Umbilical cord (tissue), 2 donors: ENCODE measurements around the gene NPAS2. TPM values are rescaled to one million over a fixed set of nuclear protein-coding genes. Genes with fewer than 3 reads are reported as not detected.

ENCODE experiments used
- DNase-seq: peaks from one replicate; pipeline ENCODE4 v3.0.0-alpha.2; 2015; ENCODE audit warnings: low spot score
- total RNA-seq: library from RNA; depleted of rRNA; stranded (reverse); fragments of >200 nt; gene quantifications from one replicate; pipeline ENCODE4 v1.2.3, GENCODE V29; 2014; ENCODE audit warnings: low replicate concordance; ENCODE audit not compliant: insufficient read depth

NPAS2 gene
- total RNA-seq, 1 donor from 2014 or later, result 124 TPM

DNA sequence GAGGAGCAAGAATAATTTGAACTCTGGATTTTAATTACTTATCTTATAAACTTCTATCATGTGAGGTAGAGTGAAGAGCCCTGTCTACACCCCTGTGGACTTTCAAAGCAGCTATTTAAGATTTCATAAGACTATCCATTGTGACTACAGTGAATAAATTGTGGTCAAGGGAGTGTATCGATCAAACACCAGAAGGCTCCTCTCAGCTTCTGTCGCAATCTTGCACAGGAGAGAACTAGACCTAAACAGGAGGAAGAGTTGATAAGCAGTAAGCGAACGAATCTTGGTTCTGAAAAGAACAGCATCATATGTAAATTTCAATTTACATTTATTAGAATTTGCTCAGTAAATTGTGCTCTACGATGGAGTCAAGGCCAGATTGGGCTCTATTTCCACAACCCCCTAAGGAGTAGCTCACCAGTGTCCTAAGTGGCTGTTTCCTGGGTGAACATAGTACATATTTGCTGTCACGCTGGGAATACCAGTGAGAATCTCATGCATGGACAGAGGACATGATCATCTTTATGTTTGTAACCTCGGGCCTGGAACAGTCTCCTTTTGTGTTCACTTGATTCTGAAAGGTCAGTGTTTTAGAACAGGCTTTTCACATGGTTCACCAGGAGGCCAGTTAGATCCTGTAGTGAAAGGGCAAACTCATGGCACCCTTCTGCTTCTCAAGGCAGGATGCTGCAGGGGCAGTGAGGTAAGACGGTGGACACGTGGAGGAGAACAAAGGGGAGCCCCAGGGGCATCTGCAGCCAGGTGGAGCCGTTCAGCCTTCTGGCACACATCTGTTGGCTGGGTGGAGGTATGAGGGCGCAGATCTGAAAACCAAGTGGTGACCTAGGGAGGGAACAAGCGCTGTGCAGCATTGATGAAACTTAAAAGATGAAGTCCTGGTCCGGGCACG is 33.3 kb downstream of the NPAS2 start:
- DNase-seq, result no peak

DNA sequence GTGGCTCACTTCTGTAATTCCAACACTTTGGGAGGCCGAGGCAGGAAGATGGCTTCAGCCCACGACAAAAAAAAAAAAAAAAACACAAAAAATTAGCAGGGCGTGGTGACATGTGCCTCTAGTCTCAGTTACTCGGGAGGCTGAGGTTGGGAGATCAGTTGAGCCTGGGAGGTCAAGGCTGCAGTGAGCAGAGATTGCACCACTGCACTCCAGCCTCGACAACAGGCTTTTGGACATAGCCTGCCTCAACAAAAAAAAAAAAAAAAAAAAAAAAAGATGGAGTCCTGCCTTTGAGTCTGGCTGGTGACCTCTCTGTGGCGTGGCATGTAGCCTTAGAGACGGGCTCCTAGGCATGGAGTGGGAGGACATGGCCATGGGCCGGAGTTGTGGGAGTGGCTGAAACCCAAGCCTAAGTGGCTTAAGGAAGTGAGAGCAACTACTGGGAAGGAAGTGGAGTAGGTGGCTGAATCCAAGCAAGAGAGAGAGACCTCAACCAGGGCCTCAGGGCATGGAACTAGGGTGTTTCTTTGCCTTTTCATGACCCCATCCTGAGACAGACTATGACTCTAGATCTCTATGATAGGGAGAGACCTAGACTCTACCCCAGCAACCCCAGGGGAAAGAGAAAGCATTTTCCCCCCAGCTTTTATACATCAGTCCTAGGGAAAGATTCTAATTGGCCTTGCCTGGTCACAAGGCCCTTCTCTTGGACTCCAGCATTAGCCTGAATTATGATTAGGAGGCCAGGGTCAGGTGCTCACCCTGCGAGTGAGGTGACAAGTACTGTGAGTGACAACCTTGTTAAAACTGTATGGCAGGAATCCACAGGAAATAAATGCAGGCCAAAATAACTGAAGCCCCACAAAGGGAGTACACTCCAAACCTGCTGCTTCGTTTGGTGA is 34.2 kb downstream of the NPAS2 start:
- DNase-seq, result no peak

- DNase-seq, result no peak
These were observed 35.1 kb downstream of the NPAS2 start for GRCh38 chr2:100855084-100855483.

DNA sequence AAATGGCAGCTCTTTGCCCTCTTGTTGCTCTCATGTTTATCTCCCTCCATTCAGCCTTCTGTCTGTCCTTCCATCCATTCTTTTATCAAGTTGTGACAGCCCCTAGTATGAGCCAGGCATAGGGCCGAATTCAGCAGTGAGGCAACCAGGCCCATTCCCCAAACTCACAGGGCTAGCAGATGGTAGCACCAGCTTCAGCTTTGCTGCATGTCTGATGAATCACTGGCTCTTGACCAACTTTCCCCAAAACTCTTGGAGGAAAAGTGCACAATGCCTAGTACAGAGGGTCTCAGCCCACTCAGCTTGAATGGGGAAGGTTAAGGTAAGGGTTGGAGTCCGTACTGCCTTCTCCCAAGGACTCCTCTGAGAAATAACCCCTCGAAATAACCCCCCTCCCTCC is 35.7 kb downstream of the NPAS2 start:
- DNase-seq, result no peak

DNA sequence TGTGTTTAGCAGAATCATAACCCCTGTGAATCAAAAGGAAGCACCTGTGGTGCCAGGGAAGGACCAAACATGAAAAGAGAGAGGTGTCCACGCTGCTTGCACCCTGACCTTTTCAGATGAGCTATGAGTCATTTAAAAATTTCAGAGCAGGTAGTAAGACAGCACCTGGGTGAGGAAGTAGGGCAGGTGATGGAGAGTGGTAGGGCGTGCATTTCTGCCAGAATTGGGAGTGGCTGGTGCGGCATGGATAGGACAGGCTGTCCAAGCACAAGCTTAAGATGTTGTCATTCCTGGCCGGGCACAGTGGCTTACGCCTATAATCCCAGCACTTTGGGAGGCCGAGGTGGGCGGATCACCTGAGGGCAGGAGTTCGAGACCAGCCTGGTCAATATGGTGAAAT is 36.8 kb downstream of the NPAS2 start:
- no peak for DNase-seq

DNA sequence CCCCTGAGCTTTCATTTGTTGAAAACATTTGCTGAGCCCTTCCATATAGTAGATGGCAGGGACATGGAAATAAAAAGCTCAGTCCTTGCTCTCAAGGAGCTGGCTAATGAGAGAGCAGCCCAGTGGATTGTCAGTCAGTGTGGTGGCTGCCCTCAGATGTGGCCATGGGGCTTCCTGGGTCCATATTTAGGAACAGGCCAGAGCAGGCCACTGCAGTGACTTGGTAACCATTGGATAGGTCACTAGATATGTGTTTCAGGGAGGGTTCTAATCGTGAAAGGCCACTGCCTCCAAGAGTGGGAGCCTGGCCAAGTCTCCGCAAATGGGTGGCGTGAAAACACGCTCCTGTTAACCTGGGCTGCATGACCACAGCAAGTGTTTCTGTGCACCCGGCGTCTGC is 37.4 kb downstream of the NPAS2 start:
- no peak for DNase-seq

DNA sequence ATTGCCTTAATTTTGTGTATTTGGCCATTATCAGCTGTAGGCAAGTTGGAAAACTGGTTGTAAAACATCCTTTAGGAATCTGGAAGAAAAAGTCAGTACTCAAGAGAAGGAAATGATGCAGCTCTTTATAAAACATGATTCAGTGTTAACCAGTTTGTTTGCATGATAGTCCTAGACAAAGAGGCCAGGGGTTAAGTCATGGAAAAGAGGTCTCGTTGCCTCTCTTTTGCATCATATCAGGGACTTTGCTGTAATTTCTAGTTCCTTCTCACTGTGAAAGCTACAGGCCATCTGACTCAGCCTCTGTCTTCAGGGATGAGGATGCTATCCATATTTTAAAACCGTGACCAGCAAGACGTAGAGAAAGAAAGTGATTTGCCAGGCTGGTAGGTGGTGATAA is 38.0 kb downstream of the NPAS2 start:
- no peak for DNase-seq

DNA sequence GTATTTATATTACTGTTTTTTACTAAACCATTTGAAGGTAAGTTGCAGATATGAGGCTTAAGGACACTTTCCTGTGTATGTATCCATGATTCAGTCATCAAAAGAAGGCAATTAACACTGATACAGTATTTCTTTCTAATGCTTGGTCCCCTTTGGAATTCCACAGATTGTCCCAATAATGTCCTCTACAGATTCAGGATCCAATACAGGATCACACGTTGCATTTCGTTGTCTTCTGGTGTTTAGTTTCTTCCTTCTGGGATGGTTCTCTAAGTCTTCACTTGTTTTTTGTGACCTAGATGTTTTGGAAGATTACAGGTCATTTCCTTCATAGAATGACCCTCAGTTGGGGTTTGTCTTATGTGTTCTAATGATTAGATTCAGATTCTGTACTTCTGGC is 40.0 kb downstream of the NPAS2 start:
- no peak for DNase-seq

DNA sequence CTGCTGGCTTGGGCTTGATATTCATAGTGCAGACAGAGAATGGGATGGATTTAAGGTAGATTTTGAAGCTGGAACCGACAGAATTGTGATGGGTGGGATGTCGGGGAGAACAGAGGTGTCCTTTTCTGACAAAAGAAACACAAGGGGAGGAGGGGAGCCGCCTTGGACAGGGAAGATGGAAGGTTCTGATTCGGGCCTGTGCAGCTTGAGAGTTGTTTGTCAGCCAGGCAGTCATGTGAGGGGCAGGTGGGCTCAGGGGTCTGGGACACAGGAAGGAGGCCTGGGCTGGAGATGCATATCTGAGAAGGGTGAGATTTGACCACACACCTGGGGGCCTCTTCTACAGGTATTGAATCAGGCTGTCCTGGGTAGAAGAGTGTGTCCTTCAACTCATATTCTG is 41.4 kb downstream of the NPAS2 start:
- DNase-seq, result no peak

DNA sequence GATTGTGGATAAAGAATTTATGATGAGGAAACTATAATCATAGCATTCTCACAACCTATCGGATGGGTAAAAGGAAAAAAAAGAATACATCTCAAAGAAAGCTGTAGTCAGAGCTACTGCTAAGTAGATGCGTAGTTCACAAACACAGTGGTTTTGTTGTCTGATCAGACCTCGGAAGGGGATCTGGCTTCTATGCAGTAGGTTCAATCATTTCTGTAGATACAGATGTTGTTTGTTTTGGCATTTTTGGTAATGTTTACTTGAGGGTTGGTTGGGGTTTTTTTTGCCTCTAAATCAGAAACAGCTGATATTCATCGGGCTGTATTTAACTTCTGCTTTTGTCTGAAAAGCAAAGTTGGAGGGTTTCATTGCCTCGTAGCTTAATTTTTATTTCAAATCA is 42.1 kb downstream of the NPAS2 start:
- DNase-seq, result no peak

DNA sequence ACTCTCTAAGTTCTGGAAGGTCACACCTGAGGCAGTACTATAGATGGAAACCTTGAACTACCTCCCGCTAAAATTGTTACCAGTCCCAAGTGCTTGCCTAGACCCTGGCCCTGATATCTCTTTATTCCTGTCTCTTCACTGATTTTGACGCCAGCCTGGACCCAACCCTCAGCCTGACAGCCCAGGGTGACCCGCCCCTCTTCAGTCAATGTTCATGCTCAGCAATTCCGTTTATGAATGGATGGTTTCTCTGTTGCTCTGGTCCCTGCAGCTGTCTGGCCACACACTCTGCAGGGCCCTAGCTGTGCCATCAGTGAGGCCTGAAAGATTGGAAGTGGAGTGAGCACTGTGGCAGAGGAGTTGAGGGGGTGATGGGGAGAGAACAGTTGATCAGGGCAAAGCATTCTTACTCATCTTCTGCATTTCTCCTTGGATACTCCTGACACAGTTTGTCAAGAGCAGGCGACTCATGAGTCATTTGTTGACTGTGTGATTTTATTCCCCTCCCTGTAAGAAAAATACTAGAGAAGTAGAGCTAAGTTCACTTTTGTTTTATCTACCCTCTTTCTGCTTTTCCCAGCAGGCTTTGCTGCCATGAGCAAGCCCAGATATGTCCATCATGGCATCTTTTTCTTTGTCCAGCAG is 46.0 kb downstream of the NPAS2 start:
- DNase-seq, result no peak

GRCh38 chr2:100868083-100868482 is 48.1 kb downstream of the NPAS2 start:
- no peak for DNase-seq

DNA sequence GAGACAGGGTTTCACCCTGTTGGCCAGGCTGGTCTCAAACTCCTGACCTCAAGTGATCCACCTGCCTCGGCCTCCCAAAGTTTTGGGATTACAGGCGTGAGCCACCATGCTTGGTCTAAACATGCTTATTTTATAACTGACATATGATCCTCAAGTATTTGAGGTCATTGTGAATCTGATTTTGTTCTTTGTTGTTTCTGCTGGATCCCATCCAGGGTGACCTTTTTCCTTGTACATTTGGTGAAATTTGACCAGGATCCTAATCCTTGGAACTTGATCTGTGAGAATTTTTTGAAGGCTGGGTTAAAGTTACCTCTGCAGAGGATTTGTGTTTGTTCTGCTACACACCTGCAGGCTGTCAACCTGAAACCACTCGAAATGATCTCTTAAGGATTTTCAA is 49.2 kb downstream of the NPAS2 start:
- no peak for DNase-seq

GRCh38 chr2:100870652-100871531 is 51.0 kb downstream of the NPAS2 start:
- DNase-seq, result no peak

DNA sequence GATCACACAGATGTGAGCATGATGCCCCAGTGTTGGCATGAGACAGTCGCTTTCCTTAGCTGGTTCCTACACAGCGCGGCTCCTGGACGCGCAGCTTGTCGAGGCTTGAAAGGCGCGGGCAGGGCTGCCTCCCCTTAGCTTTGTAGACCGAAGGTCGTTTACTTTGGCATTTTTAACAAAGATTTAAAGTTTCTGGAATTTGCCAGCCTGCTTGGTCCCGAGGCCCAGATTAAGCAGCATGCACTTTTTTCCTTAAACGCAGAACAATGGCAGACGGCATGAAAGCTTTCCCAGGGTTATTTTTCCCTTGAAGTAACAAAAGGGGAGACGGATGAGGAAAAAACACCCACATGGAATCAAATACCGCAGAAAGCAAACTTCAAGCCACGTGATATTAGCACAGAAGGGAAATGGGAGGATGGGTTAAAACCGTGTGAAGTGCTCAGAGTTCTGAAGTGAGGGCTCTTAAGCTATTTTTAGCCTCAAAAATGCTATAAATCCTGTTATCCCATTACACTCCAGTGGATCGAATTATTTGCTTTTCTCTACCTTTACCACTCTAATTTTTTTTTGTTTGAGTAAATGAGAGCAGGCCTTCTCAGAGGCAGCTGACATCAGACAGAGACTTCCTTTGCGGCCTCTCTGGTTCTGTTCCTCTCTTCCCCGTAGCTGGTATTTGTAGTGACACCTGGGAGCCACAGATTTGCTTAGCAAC is 55.7 kb downstream of the NPAS2 start:
- peak; percentile 49 for DNase-seq

- DNase-seq, result no peak
These were observed 56.4 kb downstream of the NPAS2 start for GRCh38 chr2:100876231-100876860.

DNA sequence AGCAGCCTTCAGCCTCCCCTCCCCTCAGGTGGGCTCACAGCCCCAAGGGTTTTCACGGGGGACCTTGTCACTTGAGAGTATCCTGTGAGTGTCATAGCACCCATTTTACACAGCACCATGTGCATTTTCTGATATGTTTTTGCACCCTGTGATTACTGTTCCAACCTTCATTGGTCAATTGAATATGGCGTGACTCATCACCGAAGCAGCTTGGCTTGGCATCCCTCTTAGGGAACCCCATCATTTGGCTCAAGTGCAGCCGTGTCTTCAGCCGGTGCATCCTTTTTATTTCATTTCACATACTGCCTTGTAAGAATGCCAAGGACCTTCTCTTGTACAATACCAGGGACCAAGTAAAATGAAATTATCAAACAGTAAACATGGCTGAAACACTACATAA is 57.6 kb downstream of the NPAS2 start:
- DNase-seq, result peak; percentile 31

DNA sequence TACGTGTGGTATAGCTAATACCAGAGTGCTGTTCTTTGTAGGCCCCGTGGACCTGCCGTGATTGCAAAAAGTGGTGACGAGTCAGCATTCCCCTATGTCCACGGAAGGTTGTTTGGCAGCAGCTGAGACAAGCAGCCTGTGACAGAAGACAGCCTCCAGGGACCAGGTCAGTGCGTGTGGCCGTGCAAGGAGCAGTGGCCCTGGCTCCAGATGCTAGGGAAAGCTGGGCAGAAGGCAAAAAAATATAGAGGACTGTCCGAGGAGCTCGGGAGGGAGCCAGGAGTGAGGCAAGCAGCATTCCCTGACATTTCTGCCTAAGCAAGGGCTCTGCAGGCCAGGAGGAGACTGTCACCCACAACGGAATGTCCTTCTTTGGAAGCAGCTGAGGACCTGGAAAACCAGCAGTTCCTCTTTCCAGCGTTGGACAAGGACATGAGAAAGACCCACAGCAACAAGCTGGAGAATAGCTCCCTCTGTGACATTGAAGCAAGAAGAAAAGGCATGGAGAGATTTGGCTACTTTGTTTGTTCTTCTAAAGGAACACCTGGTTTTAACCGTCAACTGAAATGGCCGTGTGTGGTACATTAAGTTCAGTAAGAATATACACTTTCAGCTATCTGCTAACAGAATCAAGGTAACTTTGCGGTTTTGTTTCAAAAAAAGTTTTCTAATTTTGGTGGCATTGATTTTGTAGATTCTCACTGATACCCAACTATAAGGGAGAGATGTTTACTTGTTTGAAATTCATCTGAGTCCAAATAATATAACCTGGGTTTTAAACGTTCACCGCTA is 58.3 kb downstream of the NPAS2 start:
- peak; percentile 23 for DNase-seq

GRCh38 chr2:100879296-100879695 is 59.4 kb downstream of the NPAS2 start:
- DNase-seq, result no peak
